GM12874 (cell line): ENCODE data around the gene BAZ2B.

ENCODE experiments used
- TF ChIP-seq, protein P1 (sequence below): IDR thresholded peaks from 2 replicates; pipeline ENCODE4 v1.5.1; 2011; ENCODE audit warnings: low read depth, mild to moderate bottlenecking, control low read depth, low read length, moderate library complexity; ENCODE audit not compliant: insufficient read depth

BAZ2B gene

DNA sequence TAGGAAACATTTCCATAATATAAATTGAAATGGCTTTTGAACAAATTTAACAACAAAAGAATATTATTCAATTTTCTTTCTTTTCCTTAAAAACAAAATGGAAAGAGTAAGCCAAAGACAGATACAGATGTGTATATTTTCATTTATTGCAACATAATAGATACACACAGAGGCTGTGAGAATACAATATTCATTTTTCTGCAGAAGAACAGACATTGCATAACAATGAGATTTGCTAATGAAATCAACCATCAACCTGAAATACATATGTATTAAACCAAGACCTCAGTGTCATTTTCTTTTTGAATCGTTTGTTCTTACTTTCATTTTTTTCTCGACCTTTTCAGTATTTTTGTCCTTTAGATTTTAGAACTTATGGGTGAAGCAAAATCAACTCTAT lies 95.1 kb downstream of the BAZ2B start:
- TF ChIP-seq, protein P1, sequence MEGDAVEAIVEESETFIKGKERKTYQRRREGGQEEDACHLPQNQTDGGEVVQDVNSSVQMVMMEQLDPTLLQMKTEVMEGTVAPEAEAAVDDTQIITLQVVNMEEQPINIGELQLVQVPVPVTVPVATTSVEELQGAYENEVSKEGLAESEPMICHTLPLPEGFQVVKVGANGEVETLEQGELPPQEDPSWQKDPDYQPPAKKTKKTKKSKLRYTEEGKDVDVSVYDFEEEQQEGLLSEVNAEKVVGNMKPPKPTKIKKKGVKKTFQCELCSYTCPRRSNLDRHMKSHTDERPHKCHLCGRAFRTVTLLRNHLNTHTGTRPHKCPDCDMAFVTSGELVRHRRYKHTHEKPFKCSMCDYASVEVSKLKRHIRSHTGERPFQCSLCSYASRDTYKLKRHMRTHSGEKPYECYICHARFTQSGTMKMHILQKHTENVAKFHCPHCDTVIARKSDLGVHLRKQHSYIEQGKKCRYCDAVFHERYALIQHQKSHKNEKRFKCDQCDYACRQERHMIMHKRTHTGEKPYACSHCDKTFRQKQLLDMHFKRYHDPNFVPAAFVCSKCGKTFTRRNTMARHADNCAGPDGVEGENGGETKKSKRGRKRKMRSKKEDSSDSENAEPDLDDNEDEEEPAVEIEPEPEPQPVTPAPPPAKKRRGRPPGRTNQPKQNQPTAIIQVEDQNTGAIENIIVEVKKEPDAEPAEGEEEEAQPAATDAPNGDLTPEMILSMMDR = no peak

DNA sequence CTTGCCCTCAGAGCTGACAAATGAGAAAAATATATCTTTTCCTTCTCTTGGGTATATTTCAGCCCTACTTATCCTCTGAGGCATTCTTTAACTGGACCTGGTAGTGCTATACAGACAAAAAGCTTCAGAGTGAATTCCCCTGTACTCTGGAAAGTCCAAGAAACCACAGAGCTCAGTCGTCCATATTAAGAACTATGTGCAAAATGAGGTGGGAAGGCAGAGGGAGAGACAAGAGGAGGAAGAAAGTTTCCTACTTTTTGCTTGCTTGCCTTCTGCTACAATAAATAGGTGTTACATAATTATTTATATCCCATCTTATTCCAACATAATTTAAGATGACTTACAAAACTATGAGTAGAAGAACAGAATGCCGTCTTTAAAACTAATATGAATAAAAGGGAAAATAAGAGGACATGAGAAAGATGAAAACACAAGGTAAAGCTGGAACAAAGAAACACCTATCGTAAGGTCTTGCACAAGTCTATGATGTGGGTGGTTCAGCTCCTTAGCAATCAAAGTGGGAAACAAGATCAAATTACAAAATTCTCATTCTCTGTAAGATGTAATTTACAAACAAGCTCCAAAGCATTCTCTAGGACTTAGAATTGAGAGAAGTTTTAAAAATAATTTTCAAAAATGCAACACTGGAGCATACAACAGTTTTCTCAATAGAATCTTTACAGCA lies 97.9 kb downstream of the BAZ2B start:
- TF ChIP-seq, protein P1 = no peak

DNA sequence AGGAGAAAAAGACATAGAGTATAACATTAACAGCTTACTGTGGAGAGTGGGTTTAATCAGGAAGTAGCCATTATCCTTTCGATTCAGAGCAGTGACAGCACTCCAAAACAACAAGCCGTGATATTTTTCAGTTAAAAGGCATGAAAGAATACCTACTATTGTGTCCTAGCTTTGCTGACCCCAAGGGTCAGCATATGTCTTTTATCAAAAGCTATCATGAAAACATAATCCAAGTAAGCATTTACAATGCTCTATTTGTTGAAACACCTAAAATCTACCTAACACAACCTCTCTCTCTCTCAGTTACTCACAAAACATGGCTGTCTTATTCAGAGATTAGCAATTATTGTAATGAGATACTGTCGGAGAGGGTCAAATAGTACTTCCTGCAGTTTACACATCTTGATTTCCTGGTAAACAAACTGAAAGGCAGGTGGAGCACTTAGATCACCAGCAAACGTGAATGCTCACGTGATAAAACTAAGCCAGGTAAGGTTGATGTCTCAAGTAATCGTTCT lies 100.0 kb downstream of the BAZ2B start:
- TF ChIP-seq, protein P1 = no peak

DNA sequence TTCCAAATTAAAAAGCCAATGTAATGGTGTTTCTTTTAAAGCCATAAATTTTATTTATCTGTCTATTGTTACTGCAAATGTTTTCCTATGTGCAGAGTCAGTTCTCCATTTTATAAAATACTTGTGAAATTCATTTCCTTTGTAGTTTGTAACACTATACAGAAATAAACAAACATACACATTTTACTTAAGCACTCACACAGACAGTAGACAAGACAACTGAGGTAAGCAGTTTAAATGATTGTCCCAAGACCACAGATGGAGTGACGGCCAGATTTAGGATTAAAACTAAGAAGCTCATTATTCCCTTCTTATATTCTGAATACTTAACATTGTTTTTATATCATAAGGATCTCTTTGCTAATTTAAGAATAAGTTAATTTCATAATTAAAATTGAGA lies 100.9 kb downstream of the BAZ2B start:
- TF ChIP-seq, protein P1 = no peak

DNA sequence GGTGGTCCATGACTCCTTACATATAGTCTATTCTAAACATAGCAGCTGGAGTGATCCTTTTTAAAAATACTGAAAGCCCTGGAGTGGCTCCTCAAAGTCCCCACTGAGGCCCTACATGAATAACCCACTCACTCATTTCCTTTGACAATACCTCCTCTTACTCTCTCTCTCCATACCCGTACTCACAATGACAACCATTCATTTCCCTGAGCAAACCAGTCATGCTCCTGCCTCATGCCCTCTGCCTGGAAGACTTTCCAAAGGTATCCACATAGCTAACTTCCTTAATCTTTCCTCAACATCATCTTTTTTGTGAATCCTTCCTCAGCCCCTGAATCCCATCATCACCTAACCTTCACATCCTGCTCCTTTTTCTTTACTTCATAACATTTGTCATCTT lies 102.6 kb downstream of the BAZ2B start:
- TF ChIP-seq, protein P1 = no peak

DNA sequence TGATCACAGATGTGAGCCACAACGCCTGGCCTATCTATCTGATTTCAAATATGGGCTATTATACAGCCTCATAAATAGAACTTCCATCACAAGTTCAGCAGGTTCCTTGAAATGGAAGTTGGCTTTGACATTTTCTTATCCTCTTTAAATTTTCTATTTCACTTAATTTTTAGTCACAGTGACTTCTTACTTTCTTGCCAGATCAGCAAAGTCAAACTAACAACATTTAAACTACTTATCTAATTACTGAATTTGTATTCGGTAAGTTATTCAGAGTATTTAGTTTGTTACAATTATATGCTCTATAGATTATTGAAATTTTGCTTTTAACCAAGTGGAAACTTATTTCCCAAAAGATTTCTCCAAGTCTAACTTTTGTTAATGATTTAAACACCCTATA lies 108.2 kb downstream of the BAZ2B start:
- TF ChIP-seq, protein P1 = no peak

DNA sequence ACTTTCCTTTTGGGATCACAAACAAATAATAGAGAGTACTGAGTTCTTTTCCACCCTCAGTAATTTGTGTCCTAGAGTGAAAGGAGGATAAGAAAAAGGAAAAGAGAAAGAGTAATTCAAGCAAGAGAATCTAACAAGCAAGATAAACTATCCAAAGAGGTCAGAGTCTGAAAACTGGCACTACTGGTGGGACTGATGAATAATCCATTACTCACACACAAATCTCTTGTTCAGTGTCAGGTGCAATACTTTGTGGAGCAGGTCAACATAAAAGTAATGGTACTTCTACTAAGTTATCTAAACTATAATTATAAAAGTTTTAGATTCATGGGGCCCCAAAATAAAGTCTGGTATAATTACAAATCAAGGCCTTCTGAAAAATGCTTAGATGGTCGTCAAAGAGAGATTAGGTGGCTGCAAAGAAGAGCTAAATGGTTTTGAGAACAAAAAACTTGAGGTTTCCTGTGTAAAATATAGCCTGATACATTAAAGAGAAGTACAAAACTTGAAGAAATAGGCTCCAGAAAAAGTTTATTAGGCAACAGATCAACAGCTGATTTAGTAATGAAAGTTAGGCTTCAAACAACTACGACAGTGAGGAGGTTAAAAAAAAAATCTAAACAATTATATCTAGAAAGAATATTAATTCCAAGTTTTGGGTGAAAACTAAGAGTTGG lies 109.4 kb downstream of the BAZ2B start:
- TF ChIP-seq, protein P1 = no peak
